Endothelial cell of umbilical vein (primary cell): ENCODE measurements around the gene C2CD3. TPM values are rescaled to one million over a fixed set of nuclear protein-coding genes. Genes with fewer than 3 reads are reported as not detected.

Experiments
- BruUV-seq: library from RNA; stranded (reverse); fragments of 400-500 nt; replicated peaks from 2 replicates; lab custom pipeline; 2021; lab: Mats Ljungman, UMichigan
- CTCF ChIA-PET: fragments of 300-600, 350-600 bp; sonication (Branson Sonifier 250); formaldehyde crosslinking; loops from one replicate; lab custom pipeline; 2021; ENCODE audit warnings: antibody characterized with exemption, inconsistent platforms; lab: Charles Lee
- POLR2A ChIA-PET: fragments of 300-600, 350-600 bp; sonication (Branson Sonifier 250); formaldehyde crosslinking; loops from one replicate; lab custom pipeline; 2021; ENCODE audit warnings: antibody characterized with exemption, inconsistent platforms; lab: Charles Lee
- DNase-seq: peaks from one replicate; pipeline ENCODE4 v3.0.0-alpha.2; 2011; ENCODE audit warnings: low read depth, low spot score
- FAIRE-seq: peaks from 2 replicates; lab custom pipeline; 2011; peaks lifted over from hg19 to GRCh38; lab: Jason Lieb, UNC
- H2AFZ ChIP-seq: 2 replicates; pipeline ENCODE4 v1.6.0; 2012; ENCODE audit warnings: low read depth, low read length, control low read depth, inconsistent platforms
- H3K27ac ChIP-seq: 2 replicates; pipeline ENCODE4 v1.5.1; 2011; ENCODE audit warnings: low read depth, mild to moderate bottlenecking, control low read depth, low read length, moderate library complexity; ENCODE audit not compliant: insufficient read depth
- H3K27me3 ChIP-seq, 2 experiments: 2 replicates each; pipeline versions ENCODE4 v1.6.0 to v1.6.1; 2011; ENCODE audit warnings: low read length in 2 of 2, mixed read lengths in 1 of 2; ENCODE audit not compliant: control insufficient read depth in 2 of 2, insufficient read depth in 2 of 2
- H3K36me3 ChIP-seq, 2 experiments: 2 replicates in 1 of 2; 3 replicates in 1 of 2; pipeline ENCODE4 v1.5.1; 2011; ENCODE audit warnings: low read length in 2 of 2, mild to moderate bottlenecking in 1 of 2, moderate library complexity in 1 of 2; ENCODE audit not compliant: control insufficient read depth in 2 of 2, insufficient read depth in 2 of 2; ENCODE audit errors: extremely low read depth in 1 of 2
- H3K4me1 ChIP-seq: 3 replicates; pipeline ENCODE4 v1.5.1; 2011; ENCODE audit warnings: mild to moderate bottlenecking, low read length; ENCODE audit not compliant: control insufficient read depth, insufficient read depth; ENCODE audit errors: extremely low read depth
- H3K4me2 ChIP-seq: 2 replicates; pipeline ENCODE4 v1.6.1; 2011; ENCODE audit warnings: low read length, control low read depth, mixed read lengths; ENCODE audit not compliant: insufficient read depth
- H3K4me3 ChIP-seq, 3 experiments: fragments of 200-600 bp in 1 of 3; sonication (generic), shearing (Covaris generic) in 1 of 3; replicated peaks in 1 of 3; 2 replicates each; pipeline ENCODE4 v1.5.1; 2011 to 2016; ENCODE audit warnings: control low read depth in 3 of 3, low read length in 3 of 3, mild to moderate bottlenecking in 2 of 3, inconsistent platforms in 1 of 3, low read depth in 1 of 3, moderate library complexity in 1 of 3; ENCODE audit not compliant: insufficient read depth in 1 of 3
- H3K79me2 ChIP-seq: 2 replicates; pipeline ENCODE4 v1.6.0; 2012; ENCODE audit warnings: low read length, inconsistent platforms; ENCODE audit not compliant: control insufficient read depth, insufficient read depth
- H3K9ac ChIP-seq: replicated peaks from 2 replicates; pipeline ENCODE3; 2011; ENCODE audit warnings: low read length, control low read depth; ENCODE audit not compliant: insufficient read depth; ENCODE audit errors: extremely low read depth
- H3K9me1 ChIP-seq: replicated peaks from 3 replicates; pipeline ENCODE4 v1.6.0; 2011; ENCODE audit warnings: mild to moderate bottlenecking, low read length; ENCODE audit not compliant: control insufficient read depth, insufficient read depth; ENCODE audit errors: extremely low read depth
- H3K9me3 ChIP-seq: replicated peaks from 2 replicates; pipeline ENCODE4 v1.5.1; 2012; ENCODE audit warnings: low read length, inconsistent platforms; ENCODE audit not compliant: control insufficient read depth, insufficient read depth
- H4K20me1 ChIP-seq: replicated peaks from 2 replicates; pipeline ENCODE3; 2011; ENCODE audit warnings: mild to moderate bottlenecking, low read length; ENCODE audit not compliant: control insufficient read depth, insufficient read depth; ENCODE audit errors: extremely low read depth
- CTCF ChIP-seq, 2 donors: IDR thresholded peaks; 1 replicate in 1 of 2; 2 replicates in 1 of 2; pipeline ENCODE4 v1.5.1; 2011; ENCODE audit warnings: low read length in 2 of 2, mild to moderate bottlenecking in 2 of 2, moderate library complexity in 2 of 2, control low read depth in 1 of 2, inconsistent platforms in 1 of 2, low read depth in 1 of 2; ENCODE audit not compliant: insufficient read depth in 1 of 2; ENCODE audit errors: extremely low read depth in 1 of 2
- EZH2 ChIP-seq: IDR thresholded peaks from 2 replicates; pipeline ENCODE4 v1.6.1; 2012; ENCODE audit warnings: borderline replicate concordance, low read depth, mild to moderate bottlenecking, moderate library complexity, low read length, inconsistent platforms; ENCODE audit not compliant: severe bottlenecking
- FOS ChIP-seq: IDR thresholded peaks from 2 replicates; pipeline ENCODE4 v1.6.1; 2011; ENCODE audit warnings: mild to moderate bottlenecking, low read length, moderate library complexity, borderline replicate concordance; ENCODE audit not compliant: insufficient read depth
- GATA2 ChIP-seq: IDR thresholded peaks from 2 replicates; pipeline ENCODE4 v1.7.0; 2011; ENCODE audit warnings: low read depth, mild to moderate bottlenecking, moderate library complexity, mixed read lengths, low read length; ENCODE audit not compliant: insufficient read length, insufficient read depth
- JUN ChIP-seq: IDR thresholded peaks from 2 replicates; pipeline ENCODE4 v1.6.1; 2011; ENCODE audit warnings: borderline replicate concordance, low read depth; ENCODE audit not compliant: insufficient read length, insufficient read depth
- MAX ChIP-seq: IDR thresholded peaks from 2 replicates; pipeline ENCODE4 v1.6.1; 2011; ENCODE audit not compliant: insufficient read depth, insufficient read length
- MYC ChIP-seq: IDR thresholded peaks from one replicate; pipeline ENCODE4 v1.6.1; 2011; ENCODE audit warnings: mild to moderate bottlenecking, low read depth, low read length
- POLR2A ChIP-seq: IDR thresholded peaks from 2 replicates; pipeline ENCODE4 v1.6.1; 2012; ENCODE audit warnings: low read depth, mild to moderate bottlenecking, control low read depth, low read length
- POLR2AphosphoS5 ChIP-seq: IDR thresholded peaks from 2 replicates; pipeline ENCODE4 v1.6.1; 2012; ENCODE audit warnings: low read depth, mild to moderate bottlenecking, control low read depth, low read length, moderate library complexity; ENCODE audit not compliant: insufficient read depth
- dilution Hi-C: fragments of 300-500 bp; cut with MboI; formaldehyde crosslinking; loops from one replicate; pipeline ENCODE4 v1.15.0; 2019; ENCODE audit warnings: low sequenced_read_pairs; ENCODE audit not compliant: extremely low pct_ligation_motif_present
- intact Hi-C: fragments of 100-400 bp; cut with micrococcal nuclease; formaldehyde crosslinking; loops from one replicate; pipeline ENCODE4 v1.10.0; 2022
- polyA plus RNA-seq, 4 experiments: library from polyadenylated mRNA; depleted of rRNA in 3 of 4; stranded (reverse) in 3 of 4; unstranded in 1 of 4; fragments of >200 nt; gene quantifications; 2 replicates each; pipeline versions ENCODE4 v1.2.1 to v1.2.3, GENCODE V29; 2011 to 2012; ENCODE audit warnings: missing spikeins in 1 of 4
- total RNA-seq: library from RNA; stranded (reverse); gene quantifications from 2 replicates; pipeline ENCODE4 v1.2.3, GENCODE V29; 2021

The C2CD3 gene
- total and polyA plus RNA-seq, 2 donors (not counting 3 experiments of a cell fraction or from before 2014, with no cell fraction given) = 12.9 to 36.6 TPM

- Histone ChIP-seq H3K9me1 (no peaks in the 10 kb centered on the region), H3K4me1 (peaks cover 26% of the 10 kb centered on the region), H2AFZ (no peak overlapping the region), H3K36me3 (peaks cover 0 to 7% of the 10 kb centered on the region in 2 experiments), H3K4me3 (no peak overlapping the region), H3K27me3 (no peaks in the 10 kb centered on the region), H3K79me2 (no peaks in the 10 kb centered on the region), H3K4me2 (peak overlapping the region; percentile 42), H3K9ac (no peak overlapping the region), H4K20me1 (no peaks in the 10 kb centered on the region), H3K27ac (peak overlapping the region; percentile 37), H3K9me3 (no peaks in the 10 kb centered on the region)
- intact Hi-C loops (loop anchor here (1.0 kb wide), 1 partner anchor 33 kb away; the partner anchor contains the start of genes C2CD3 and PPME1), dilution Hi-C loops (no loop called here)
- FAIRE-seq (peak; percentile 86), DNase-seq (peak; percentile 86)
- BruUV-seq = no TSS peak
- POLR2A ChIA-PET = no interaction called here
- CTCF ChIA-PET = interaction anchor here (0.5 to 1.4 kb wide), 3 partner anchors 24 to 174 kb away, joined by 3 read pairs; partner anchors contain the start of genes C2CD3 and PPME1
- TF ChIP-seq CTCF (IDR thresholded peaks at IDR 0.05; ENCODE audit: extremely low read depth in 1 of 2, insufficient read depth in 1 of 2, low read depth in 1 of 2, low read length in 2 of 2) (no peak), GATA2 (no peak), FOS (peak; percentile 72), MAX (no peak), JUN (peak; percentile 71), POLR2A (no peak), MYC (no peak), EZH2 (no peak), POLR2AphosphoS5 (peak; percentile 41)
Measured at GRCh38 chr11:74138572-74138971, 32.2 kb downstream of the C2CD3 start.
